ENCODE results near the gene ZSWIM6. TPM values are rescaled to one million over a fixed set of nuclear protein-coding genes. Genes with fewer than 3 reads are reported as not detected.

ZSWIM6 gene
- polyA plus RNA-seq, 4 donors: 25.3 to 32.7 (median 29.3) TPM

- peak in 3 of 4 donors; percentile 16 to 20 (median 20) for DNase-seq (ENCODE audit: low read depth in 4 of 4, low spot score in 3 of 4)
Observed at GRCh38 chr5:61525512-61526206, 193.6 kb downstream of the ZSWIM6 start.

GRCh38 chr5:61526207-61526519 is 194.1 kb downstream of the ZSWIM6 start:
- no peak for DNase-seq (ENCODE audit: low read depth in 4 of 4, low spot score in 3 of 4)

- no peak for DNase-seq (ENCODE audit: low read depth in 4 of 4, low spot score in 3 of 4)
Observed at GRCh38 chr5:61532983-61533382, 200.9 kb downstream of the ZSWIM6 start.

- no peak for DNase-seq (ENCODE audit: low read depth in 4 of 4, low spot score in 3 of 4)
Observed at GRCh38 chr5:61534481-61535267, 202.6 kb downstream of the ZSWIM6 start.

- DNase-seq (ENCODE audit: low read depth in 4 of 4, low spot score in 3 of 4): no peak
Observed at GRCh38 chr5:61535828-61536227, 203.8 kb downstream of the ZSWIM6 start.

- DNase-seq (ENCODE audit: low read depth in 4 of 4, low spot score in 3 of 4): no peak
Observed at GRCh38 chr5:61536922-61537321, 204.9 kb downstream of the ZSWIM6 start.

- no peak for DNase-seq (ENCODE audit: low read depth in 4 of 4, low spot score in 3 of 4)
Observed at GRCh38 chr5:61538722-61539501, 206.9 kb downstream of the ZSWIM6 start.

- no peak for DNase-seq (ENCODE audit: low read depth in 4 of 4, low spot score in 3 of 4)
Observed at GRCh38 chr5:61549530-61549929, 217.5 kb downstream of the ZSWIM6 start.

- no peak for DNase-seq (ENCODE audit: low read depth in 4 of 4, low spot score in 3 of 4)
Observed at GRCh38 chr5:61551637-61552313, 219.7 kb downstream of the ZSWIM6 start.

GRCh38 chr5:61559146-61559545 is 227.1 kb downstream of the ZSWIM6 start:
- no peak for DNase-seq (ENCODE audit: low read depth in 4 of 4, low spot score in 3 of 4)

- DNase-seq (ENCODE audit: low read depth in 4 of 4, low spot score in 3 of 4): no peak
Observed at GRCh38 chr5:61559722-61560121, 227.7 kb downstream of the ZSWIM6 start.

- DNase-seq (ENCODE audit: low read depth in 4 of 4, low spot score in 3 of 4): no peak
Observed at GRCh38 chr5:61563401-61563800, 231.3 kb downstream of the ZSWIM6 start.

- no peak for DNase-seq (ENCODE audit: low read depth in 4 of 4, low spot score in 3 of 4)
Observed at GRCh38 chr5:61567337-61567736, 235.3 kb downstream of the ZSWIM6 start.

GRCh38 chr5:61569353-61569752 is 237.3 kb downstream of the ZSWIM6 start:
- no peak for DNase-seq (ENCODE audit: low read depth in 4 of 4, low spot score in 3 of 4)

GRCh38 chr5:61570767-61571166 is 238.7 kb downstream of the ZSWIM6 start:
- no peak for DNase-seq (ENCODE audit: low read depth in 4 of 4, low spot score in 3 of 4)

- DNase-seq (ENCODE audit: low read depth in 4 of 4, low spot score in 3 of 4): no peak
Observed at GRCh38 chr5:61572959-61573358, 240.9 kb downstream of the ZSWIM6 start.

- DNase-seq (ENCODE audit: low read depth in 4 of 4, low spot score in 3 of 4): no peak
Observed at GRCh38 chr5:61575103-61575502, 243.0 kb downstream of the ZSWIM6 start.

- no peak for DNase-seq (ENCODE audit: low read depth in 4 of 4, low spot score in 3 of 4)
Observed at GRCh38 chr5:61575581-61575980, 243.5 kb downstream of the ZSWIM6 start.

- no peak for DNase-seq (ENCODE audit: low read depth in 4 of 4, low spot score in 3 of 4)
Observed at GRCh38 chr5:61576556-61576955, 244.5 kb downstream of the ZSWIM6 start.

GRCh38 chr5:61578858-61579503 is 246.9 kb downstream of the ZSWIM6 start:
- DNase-seq (ENCODE audit: low read depth in 4 of 4, low spot score in 3 of 4): no peak

All from right renal pelvis (tissue), 4 donors.